Pancreas (tissue), 10 donors: Measurements from ENCODE around the gene ZSCAN31. TPM values are rescaled to one million over a fixed set of nuclear protein-coding genes. Genes with fewer than 3 reads are reported as not detected.

Experiments
- ATAC-seq, 4 donors: fragments of 200-7000 bp; cut with Tn5 transposase; one replicate each; pipeline versions ENCODE4 v1.8.0 to v1.9.1; 2020; ENCODE audit warnings: mild to moderate bottlenecking in 4 of 4, moderate library complexity in 4 of 4
- DNase-seq, 6 donors: peaks; one replicate each; pipeline ENCODE4 v3.0.0-alpha.2; 2020
- FAIRE-seq: peaks from 2 replicates; lab custom pipeline; 2012; peaks lifted over from hg19 to GRCh38; lab: Jason Lieb, UNC
- H3K27ac ChIP-seq, 4 donors: fragments of 200-600 bp; sonication (generic); 1 replicate in 3 of 4; 2 replicates in 1 of 4; pipeline versions ENCODE4 v1.5.0 to v1.8.0; 2020
- H3K27me3 ChIP-seq, 4 donors: fragments of 200-600 bp; one replicate each; pipeline ENCODE4 v1.8.0; 2021
- H3K36me3 ChIP-seq, 3 donors: fragments of 200-600 bp; sonication (generic) in 1 of 3; one replicate each; pipeline versions ENCODE4 v1.5.0 to v1.8.0; 2020 to 2021
- H3K4me1 ChIP-seq, 3 donors: fragments of 200-600 bp; one replicate each; pipeline ENCODE4 v1.8.0; 2021
- H3K4me3 ChIP-seq, 4 donors: fragments of 200-600 bp; sonication (generic) in 2 of 4; one replicate each; pipeline versions ENCODE4 v1.5.0 to v1.8.0; 2020 to 2021
- H3K9me3 ChIP-seq, 4 donors: fragments of 200-600 bp; one replicate each; pipeline ENCODE4 v1.8.0; 2021
- CTCF ChIP-seq, 4 donors: fragments of 200-600 bp; sonication (generic) in 3 of 4; IDR thresholded peaks; one replicate each; pipeline versions ENCODE4 v1.5.0 to v1.8.0; 2021; ENCODE audit warnings: antibody characterized with exemption in 4 of 4
- WGBS, 2 donors: extraction: QIAGEN DNeasy Blood & Tissue Kit; methylation state at CpG; one replicate each; pipeline ENCODE4 v1.1.7; 2013; 5-methylcytosine and 5-hydroxymethylcytosine counted together
- intact Hi-C, 3 donors: fragments of 100-400 bp; cut with DNase I; formaldehyde crosslinking; loops; one replicate each; pipeline versions ENCODE4 v1.11.1 to v1.14.2; 2022
- polyA plus RNA-seq, 2 donors: library from polyadenylated mRNA; stranded (reverse); fragments of 200-250 nt; gene quantifications; one replicate each; pipeline ENCODE4 v1.2.3, GENCODE V29; 2013
- total RNA-seq, 6 donors: library from RNA; stranded (reverse); fragmentation: NEBNext Ultra II Directional in 4 of 6; extraction: Animal tissue kit (Norgen Biotek cat#: 25700) in 4 of 6; gene quantifications; one replicate each; pipeline versions ENCODE4 v1.2.1 to v1.2.4, GENCODE V29; 2021 to 2023
- donor health status: healthy with polysubstance abuse.
- donor health status: DM: no; HTN: no; CAD: no; lungs with moderate emphysema.
- donor health status: DM: no; HTN: no; CAD: no.
- donor health status: control.
- donor health status: control.
- donor health status: Bipolar disorder and iron deficiency.
- donor health status: DM: yes; HTN: yes; CAD: no.
- donor health status: DM: no; HTN: no; CAD: no.
- donor health status: DM: no; HTN: no; CAD: no.
- donor health status: DM: yes; HTN: yes; CAD: no.

The ZSCAN31 gene
- total and polyA plus RNA-seq, 8 donors, result 4.4 to 13.2 (median 7.4) TPM

DNA sequence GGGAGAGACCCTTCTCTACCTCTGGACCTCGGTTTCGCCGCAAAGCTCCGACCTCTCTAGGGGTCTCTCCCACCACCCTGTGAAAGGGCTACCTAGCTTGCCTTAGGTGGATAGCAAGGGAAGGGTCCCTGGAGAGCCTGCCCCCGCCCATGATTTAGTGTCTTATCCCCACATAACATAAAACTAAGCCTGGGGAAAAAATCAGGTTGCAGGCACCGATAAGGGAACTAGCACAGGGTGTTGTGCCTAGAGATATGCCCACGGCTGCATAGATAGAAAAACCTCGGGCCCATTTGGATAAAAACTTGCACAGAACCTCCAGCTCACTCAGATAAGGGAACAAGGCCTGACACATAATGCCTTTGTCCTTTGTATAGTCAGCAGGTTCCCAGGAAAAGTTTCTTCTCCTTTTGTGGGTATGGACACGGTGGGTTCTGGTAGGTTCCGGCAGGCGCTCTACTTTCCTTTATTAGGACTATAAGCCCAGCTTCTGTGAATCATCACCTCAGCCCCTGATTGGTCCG lies 846 bp downstream of the ZSCAN31 start:
- TF ChIP-seq CTCF (IDR thresholded peaks at IDR 0.05), result no peak
- DNase-seq, result peak in 1 of 6 donors; percentile 86

DNA sequence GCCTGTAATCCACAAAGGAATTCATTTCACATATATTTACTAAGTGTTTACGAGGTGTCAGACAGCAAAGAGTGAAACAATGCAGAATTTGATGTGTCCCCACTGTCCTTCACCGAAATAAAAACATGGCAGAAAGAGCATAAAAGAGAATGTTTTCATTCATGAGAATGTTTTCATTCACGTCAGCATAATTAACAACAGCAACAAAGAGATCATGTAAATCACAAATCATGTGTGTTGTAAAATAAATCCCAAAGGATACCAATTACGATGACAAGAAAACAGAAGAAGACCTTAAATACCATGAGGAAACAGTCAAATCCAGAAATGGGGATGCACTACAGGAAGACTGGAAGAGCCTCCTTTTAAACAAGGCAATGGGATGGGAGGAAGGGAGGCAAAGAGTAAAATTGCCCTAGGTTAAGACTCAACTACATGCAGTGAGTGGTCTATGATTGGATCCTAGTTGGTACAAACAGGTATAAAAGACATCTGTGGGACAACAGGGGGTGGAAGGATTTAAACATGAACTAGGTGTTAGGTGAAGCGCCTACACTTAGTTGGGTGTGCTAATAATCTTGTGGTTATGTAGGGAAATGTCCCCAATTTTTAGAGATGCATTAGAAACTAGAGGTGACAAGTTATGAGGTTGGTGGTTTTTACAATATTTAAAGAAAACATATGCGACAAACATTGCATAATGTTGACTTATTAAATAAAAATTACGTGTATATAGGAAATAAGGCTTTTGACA lies 1.5 kb downstream of the ZSCAN31 start:
- peak overlapping the region in 3 of 4 donors; percentile 31 to 63 (median 45) for H3K4me3 ChIP-seq
- FAIRE-seq (no peak), DNase-seq (no peak), ATAC-seq (no peak)
- H3K36me3 ChIP-seq, result no peaks in the 10 kb centered on the region
- peaks cover 0 to 6% (median 5%) of the 10 kb centered on the region in 3 donors for H3K4me1 ChIP-seq
- H3K27ac ChIP-seq, result peak overlapping the region; percentile 96 to 98 (median 97)
- intact Hi-C loops, result no loop called here
- no peak for TF ChIP-seq CTCF (IDR thresholded peaks at IDR 0.05)
- H3K9me3 ChIP-seq, result no peaks in the 10 kb centered on the region
- no peaks in the 10 kb centered on the region for H3K27me3 ChIP-seq
- 77 to 79% methylated on average over 7 of the region's 7 CpGs for WGBS, 2 donors

More for the DNA sequence above, 846 bp downstream of the ZSCAN31 start:
- ATAC-seq (peak in 3 of 4 donors; percentile 9 to 21 (median 14)), FAIRE-seq (no peak)
- H3K4me3 ChIP-seq, result peak overlapping the region in 3 of 4 donors; percentile 31 to 63 (median 45)
- no peaks in the 10 kb centered on the region for H3K9me3 ChIP-seq
- H3K36me3 ChIP-seq, result no peaks in the 10 kb centered on the region
- peaks cover 0 to 6% (median 5%) of the 10 kb centered on the region in 3 donors for H3K4me1 ChIP-seq
- intact Hi-C loops, result no loop called here
- H3K27ac ChIP-seq, result peak overlapping the region; percentile 96 to 98 (median 97)
- 21 to 25% methylated on average over 12 of the region's 12 CpGs for WGBS, 2 donors
- no peaks in the 10 kb centered on the region for H3K27me3 ChIP-seq

- no peak for TF ChIP-seq CTCF (IDR thresholded peaks at IDR 0.05)
- H3K27ac ChIP-seq, result no peak overlapping the region
- ATAC-seq, result no peak
- no peaks in the 10 kb centered on the region for H3K9me3 ChIP-seq
- H3K4me1 ChIP-seq, result peaks cover 0 to 6% (median 5%) of the 10 kb centered on the region in 3 donors
- no peak for FAIRE-seq
- intact Hi-C loops, result no loop called here
- no peaks in the 10 kb centered on the region for H3K36me3 ChIP-seq
- 93 to 100% methylated on average over 1 of the region's 1 CpG for WGBS, 2 donors
- no peak overlapping the region for H3K4me3 ChIP-seq
- H3K27me3 ChIP-seq, result no peaks in the 10 kb centered on the region
- DNase-seq, result no peak
These were observed 2.3 kb downstream of the ZSCAN31 start for GRCh38 chr6:28333599-28334018.

DNA sequence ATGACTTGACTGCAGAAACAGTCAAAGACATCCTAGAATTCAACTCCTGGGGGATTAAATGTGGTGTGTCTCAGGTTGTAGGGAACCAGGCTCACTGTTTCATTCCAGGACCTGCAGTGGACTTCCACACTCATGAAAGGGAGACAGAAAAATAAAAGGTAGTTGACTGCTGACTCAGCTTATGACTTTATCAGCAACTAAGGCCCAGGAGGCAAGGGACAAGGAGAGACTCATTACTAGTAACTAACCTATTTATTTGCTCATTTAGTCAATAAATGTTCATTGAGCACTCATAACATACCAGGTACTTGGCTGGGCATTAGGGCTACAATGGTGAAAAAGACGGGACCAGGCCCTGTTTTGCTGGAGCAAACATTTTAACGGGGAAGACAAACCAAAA lies 2.9 kb downstream of the ZSCAN31 start:
- Histone ChIP-seq H3K4me1 (peaks cover 0 to 6% (median 5%) of the 10 kb centered on the region in 3 donors), H3K4me3 (no peak overlapping the region), H3K9me3 (no peaks in the 10 kb centered on the region), H3K27ac (no peak overlapping the region), H3K27me3 (no peaks in the 10 kb centered on the region), H3K36me3 (no peaks in the 10 kb centered on the region)
- DNase-seq (no peak), FAIRE-seq (no peak), ATAC-seq (no peak)
- TF ChIP-seq CTCF (IDR thresholded peaks at IDR 0.05), result no peak
- WGBS, 2 donors, result 95 to 100% methylated on average over 2 of the region's 2 CpGs
- intact Hi-C loops, result no loop called here

DNA sequence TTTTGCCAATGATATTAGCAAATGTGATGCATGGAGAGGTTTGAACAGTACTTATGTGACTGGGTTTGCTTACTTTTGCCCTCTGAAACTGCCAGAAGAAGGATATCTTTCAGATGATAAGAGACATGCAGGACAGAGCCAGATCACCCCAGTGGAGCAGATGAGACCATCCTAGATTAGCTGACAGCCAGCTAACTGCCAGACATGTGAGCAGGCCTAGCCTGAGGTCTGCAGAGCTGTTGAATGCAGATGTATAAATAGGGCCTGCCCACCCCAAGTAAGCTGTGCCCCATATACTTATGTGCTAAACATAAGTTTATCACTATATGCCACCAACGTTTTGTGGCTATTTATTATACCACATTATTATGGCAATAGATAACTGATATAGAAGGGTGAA lies 5.9 kb downstream of the ZSCAN31 start:
- Histone ChIP-seq H3K4me3 (no peak overlapping the region), H3K9me3 (peaks cover 0 to 5% (median 0%) of the 10 kb centered on the region in 4 donors), H3K27ac (no peak overlapping the region), H3K36me3 (peaks cover 10 to 25% (median 17%) of the 10 kb centered on the region in 3 donors), H3K27me3 (no peaks in the 10 kb centered on the region), H3K4me1 (no peaks in the 10 kb centered on the region)
- DNase-seq (no peak), FAIRE-seq (no peak), ATAC-seq (no peak)
- TF ChIP-seq CTCF (IDR thresholded peaks at IDR 0.05), result no peak
- intact Hi-C loops, result no loop called here
- 44 to 47% methylated on average over 1 of the region's 1 CpG for WGBS, 2 donors
